ENCODE measurements around the gene ARNT2. TPM values are rescaled to one million over a fixed set of nuclear protein-coding genes. Genes with fewer than 3 reads are reported as not detected.
A peak's percentile ranks its signal among the peaks of the same experiment; 100 is the strongest.
"Not testable (repeated sequence)": the region's sequence is repeated elsewhere in the genome, so short reads cannot be mapped to it uniquely, and the experiment has no call there.

The ARNT2 gene
- total RNA-seq, 1 donor from 2014 or later, result 21.6 TPM

GRCh38 chr15:80507638-80508316 is 103.6 kb downstream of the ARNT2 start:
- no peak for DNase-seq (ENCODE audit: low read depth)
- no peak overlapping the region for H3K4me3 ChIP-seq (ENCODE audit: low read depth, low read length)
- H3K36me3 ChIP-seq (ENCODE audit: control insufficient read depth, insufficient read depth, low read length), result no peaks in the 10 kb centered on the region
- H3K27me3 ChIP-seq (ENCODE audit: control insufficient read depth, insufficient read depth, low read length), result no peaks in the 10 kb centered on the region
- TF ChIP-seq CTCF (IDR thresholded peaks at IDR 0.05; ENCODE audit: insufficient read depth, low read length, poor library complexity, severe bottlenecking), result no peak

- DNase-seq (ENCODE audit: low read depth), result no peak
- Histone ChIP-seq H3K27me3 (ENCODE audit: control insufficient read depth, insufficient read depth, low read length) (no peaks in the 10 kb centered on the region), H3K36me3 (ENCODE audit: control insufficient read depth, insufficient read depth, low read length) (peaks cover 1% of the 10 kb centered on the region), H3K4me3 (ENCODE audit: low read depth, low read length) (no peak overlapping the region)
- no peak for TF ChIP-seq CTCF (IDR thresholded peaks at IDR 0.05; ENCODE audit: insufficient read depth, low read length, poor library complexity, severe bottlenecking)
Measured at GRCh38 chr15:80508783-80509182, 104.6 kb downstream of the ARNT2 start.

GRCh38 chr15:80509800-80510199 is 105.6 kb downstream of the ARNT2 start:
- Histone ChIP-seq H3K27me3 (ENCODE audit: control insufficient read depth, insufficient read depth, low read length) (no peaks in the 10 kb centered on the region), H3K36me3 (ENCODE audit: control insufficient read depth, insufficient read depth, low read length) (peaks cover 1% of the 10 kb centered on the region), H3K4me3 (ENCODE audit: low read depth, low read length) (no peak overlapping the region)
- TF ChIP-seq CTCF (IDR thresholded peaks at IDR 0.05; ENCODE audit: insufficient read depth, low read length, poor library complexity, severe bottlenecking), result no peak
- no peak for DNase-seq (ENCODE audit: low read depth)

- DNase-seq (ENCODE audit: low read depth); H3K4me3 ChIP-seq (ENCODE audit: low read depth, low read length): not testable (repeated sequence)
Measured at GRCh38 chr15:80510985-80511384, 106.8 kb downstream of the ARNT2 start.

GRCh38 chr15:80512726-80513660 is 108.8 kb downstream of the ARNT2 start:
- Histone ChIP-seq H3K4me3 (ENCODE audit: low read depth, low read length) (no peak overlapping the region), H3K27me3 (ENCODE audit: control insufficient read depth, insufficient read depth, low read length) (no peaks in the 10 kb centered on the region), H3K36me3 (ENCODE audit: control insufficient read depth, insufficient read depth, low read length) (peaks cover 1% of the 10 kb centered on the region)
- peak; percentile 49 for TF ChIP-seq CTCF (IDR thresholded peaks at IDR 0.05; ENCODE audit: insufficient read depth, low read length, poor library complexity, severe bottlenecking)
- no peak for DNase-seq (ENCODE audit: low read depth)

More at GRCh38 chr15:80510985-80511384, 106.8 kb downstream of the ARNT2 start:
- H3K36me3 ChIP-seq (ENCODE audit: control insufficient read depth, insufficient read depth, low read length); H3K27me3 ChIP-seq (ENCODE audit: control insufficient read depth, insufficient read depth, low read length): not testable (repeated sequence)

- TF ChIP-seq CTCF (IDR thresholded peaks at IDR 0.05; ENCODE audit: insufficient read depth, low read length, poor library complexity, severe bottlenecking), result no peak
- DNase-seq (ENCODE audit: low read depth), result no peak
- no peaks in the 10 kb centered on the region for H3K27me3 ChIP-seq (ENCODE audit: control insufficient read depth, insufficient read depth, low read length)
- peaks cover 1% of the 10 kb centered on the region for H3K36me3 ChIP-seq (ENCODE audit: control insufficient read depth, insufficient read depth, low read length)
- H3K4me3 ChIP-seq (ENCODE audit: low read depth, low read length), result no peak overlapping the region
Measured at GRCh38 chr15:80514071-80514780, 110.0 kb downstream of the ARNT2 start.
